22Rv1 (cell line): Measurements from ENCODE around the gene ELF3.
"Not testable (repeated sequence)": the region's sequence is repeated elsewhere in the genome, so short reads cannot be mapped to it uniquely, and the experiment has no call there.

Experiments used
- H3K27ac ChIP-seq: fragments of 450-650 bp; 2 replicates; pipeline ENCODE4 v1.5.1; 2017
- ZFX ChIP-seq: fragments of 450-650 bp; IDR thresholded peaks from 2 replicates; pipeline ENCODE4 v1.6.1; 2017; ENCODE audit warnings: antibody characterized with exemption, borderline replicate concordance
- TF ChIP-seq, protein P1 (sequence below): fragments of 450-650 bp; IDR thresholded peaks from 2 replicates; pipeline ENCODE4 v1.5.1; 2017; ENCODE audit warnings: mild to moderate bottlenecking

Gene ELF3

GRCh38 chr1:202010180-202011015 is at the start of gene ELF3:
Gene ELF3, plus strand, starts transcription at chr1:202010587. Its CDS starts 550 bp downstream, at chr1:202011137.
- H3K27ac ChIP-seq: peak within 1 kb of the TSS; percentile 99
- TF ChIP-seq ZFX: no peak
- TF ChIP-seq, protein P1, sequence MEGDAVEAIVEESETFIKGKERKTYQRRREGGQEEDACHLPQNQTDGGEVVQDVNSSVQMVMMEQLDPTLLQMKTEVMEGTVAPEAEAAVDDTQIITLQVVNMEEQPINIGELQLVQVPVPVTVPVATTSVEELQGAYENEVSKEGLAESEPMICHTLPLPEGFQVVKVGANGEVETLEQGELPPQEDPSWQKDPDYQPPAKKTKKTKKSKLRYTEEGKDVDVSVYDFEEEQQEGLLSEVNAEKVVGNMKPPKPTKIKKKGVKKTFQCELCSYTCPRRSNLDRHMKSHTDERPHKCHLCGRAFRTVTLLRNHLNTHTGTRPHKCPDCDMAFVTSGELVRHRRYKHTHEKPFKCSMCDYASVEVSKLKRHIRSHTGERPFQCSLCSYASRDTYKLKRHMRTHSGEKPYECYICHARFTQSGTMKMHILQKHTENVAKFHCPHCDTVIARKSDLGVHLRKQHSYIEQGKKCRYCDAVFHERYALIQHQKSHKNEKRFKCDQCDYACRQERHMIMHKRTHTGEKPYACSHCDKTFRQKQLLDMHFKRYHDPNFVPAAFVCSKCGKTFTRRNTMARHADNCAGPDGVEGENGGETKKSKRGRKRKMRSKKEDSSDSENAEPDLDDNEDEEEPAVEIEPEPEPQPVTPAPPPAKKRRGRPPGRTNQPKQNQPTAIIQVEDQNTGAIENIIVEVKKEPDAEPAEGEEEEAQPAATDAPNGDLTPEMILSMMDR: no peak

- H3K27ac ChIP-seq: not testable (repeated sequence)
These were observed 48.0 kb upstream of the ELF3 start for GRCh38 chr1:201962382-201962781.

DNA sequence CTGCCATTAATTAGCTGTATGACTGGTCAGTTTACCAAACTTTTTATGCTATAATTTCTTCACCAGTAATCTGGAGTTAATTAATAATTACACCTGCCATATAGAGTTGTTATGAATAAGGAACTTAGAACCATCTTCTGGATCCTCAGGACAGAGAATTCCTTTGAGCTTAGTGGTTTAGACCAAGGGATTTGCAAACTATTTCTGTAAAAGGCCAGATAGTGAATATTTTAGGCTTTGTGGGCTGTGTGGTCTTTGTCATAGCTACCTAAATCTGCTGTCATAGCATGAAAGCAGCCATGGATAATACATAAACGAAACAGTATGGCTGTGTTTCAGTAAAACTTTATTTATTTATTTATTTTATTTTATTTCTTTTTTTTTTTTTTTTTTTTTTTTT is 46.1 kb upstream of the ELF3 start:
- TF ChIP-seq ZFX: no peak
- TF ChIP-seq, protein P1: no peak
- H3K27ac ChIP-seq: no peak overlapping the region

- no peak overlapping the region for H3K27ac ChIP-seq
These were observed 44.2 kb upstream of the ELF3 start for GRCh38 chr1:201966171-201966570.

DNA sequence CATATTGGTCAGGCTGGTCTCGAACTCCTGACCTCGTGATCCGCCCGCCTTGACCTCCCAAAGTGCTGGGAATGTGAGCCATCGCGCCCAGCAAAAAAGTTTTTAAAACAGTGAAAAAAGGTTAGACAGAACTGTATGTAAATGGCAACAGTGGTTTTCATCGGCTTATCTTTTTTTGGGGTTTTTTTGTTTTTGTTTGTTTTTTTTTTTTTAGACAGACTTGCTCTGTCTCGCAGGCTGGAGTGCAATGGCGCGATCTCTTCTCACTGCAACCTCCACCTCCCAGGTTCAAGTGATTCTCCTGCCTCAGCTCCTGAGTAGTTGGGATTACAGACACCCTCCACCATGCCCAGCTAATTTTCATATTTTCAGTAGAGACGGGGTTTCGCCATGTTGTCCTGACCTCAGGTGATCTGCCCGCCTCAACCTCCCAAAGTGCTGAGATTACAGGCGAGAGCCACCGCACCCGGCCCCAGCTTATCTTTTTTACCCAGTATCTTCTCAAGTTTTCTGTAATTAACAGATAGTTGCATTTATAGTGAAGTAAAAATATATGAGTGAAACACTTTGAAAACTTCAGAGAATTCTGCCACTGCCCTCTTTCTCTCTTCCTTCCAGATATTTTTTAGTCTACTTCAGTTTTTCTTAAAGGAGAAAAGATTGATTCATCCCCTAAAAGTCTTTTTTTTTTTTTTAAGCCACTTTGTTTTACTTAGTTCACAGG is 42.0 kb upstream of the ELF3 start:
- no peak for TF ChIP-seq ZFX
- H3K27ac ChIP-seq: no peak overlapping the region

More at GRCh38 chr1:201966171-201966570, 44.2 kb upstream of the ELF3 start:
- TF ChIP-seq, protein P1: no peak
- TF ChIP-seq ZFX: no peak

DNA sequence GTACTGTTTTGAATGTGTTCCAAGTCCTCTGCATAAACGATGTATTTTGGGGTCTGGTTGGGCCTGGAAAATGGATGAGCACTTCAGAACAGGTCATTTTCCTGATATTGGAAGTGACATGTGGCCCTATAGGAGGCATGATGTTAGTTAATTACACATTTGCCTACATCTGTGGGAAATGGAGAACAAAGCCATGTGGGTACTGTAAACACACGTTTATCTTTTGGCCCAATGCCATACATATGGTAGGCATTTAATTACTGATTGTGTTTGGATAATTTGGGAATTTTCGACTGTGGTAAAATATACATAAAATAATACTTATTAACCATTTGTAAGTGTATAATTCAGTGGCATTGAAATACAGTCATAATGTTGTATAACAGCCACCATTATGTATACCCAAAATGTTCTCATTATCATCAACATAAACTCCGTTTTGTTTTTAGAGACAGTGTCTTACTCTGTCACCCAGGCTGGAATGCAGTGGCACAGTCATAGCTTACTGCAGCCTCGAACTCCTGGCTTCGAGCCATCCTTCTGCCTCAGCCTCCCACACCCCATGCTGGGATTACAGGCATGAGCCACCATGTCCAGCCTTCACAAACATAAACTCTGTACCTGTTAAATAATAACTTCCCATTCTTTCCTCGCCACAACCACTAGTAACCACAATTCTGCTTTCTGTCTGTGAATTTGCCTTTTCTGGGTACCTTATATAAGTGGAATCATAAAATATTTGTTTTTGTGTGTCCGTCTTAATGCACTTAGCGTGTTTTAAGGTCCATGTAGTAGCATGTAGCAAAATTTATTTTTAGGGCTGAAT is 39.8 kb upstream of the ELF3 start:
- H3K27ac ChIP-seq: 0 out of 2 replicates have a peak overlapping the region, but pooled peaks have one; percentile 14
- no peak for TF ChIP-seq ZFX
- TF ChIP-seq, protein P1: no peak

DNA sequence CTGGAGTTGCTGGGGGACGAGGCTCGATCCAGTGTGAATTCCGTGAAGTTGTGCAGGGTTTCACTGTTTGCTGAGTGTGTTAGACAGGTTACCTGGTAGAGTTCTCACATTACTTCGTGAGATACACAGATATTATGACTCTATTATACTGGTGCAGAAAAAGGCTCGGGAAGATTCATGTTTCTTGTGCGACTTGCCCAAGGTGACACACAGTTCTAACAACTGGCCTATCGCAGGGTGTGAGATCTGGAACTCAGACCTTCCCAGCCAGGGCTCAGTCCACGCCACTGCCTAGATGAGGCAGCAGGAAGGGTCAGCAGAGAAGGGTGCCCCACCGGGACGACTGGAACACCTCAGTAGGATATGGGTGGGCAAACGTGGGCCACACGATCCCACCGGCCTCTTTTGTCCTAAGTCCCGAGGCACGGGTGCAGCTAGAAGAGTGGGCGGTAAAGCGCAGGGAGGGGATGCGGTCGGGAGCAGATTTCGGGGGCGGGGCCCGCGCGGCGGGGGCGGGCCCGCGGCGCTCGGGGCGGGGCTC is 28.2 kb upstream of the ELF3 start:
- H3K27ac ChIP-seq: peak overlapping the region; percentile 88

More for the DNA sequence above, 28.2 kb upstream of the ELF3 start:
- TF ChIP-seq, protein P1: no peak
- no peak for TF ChIP-seq ZFX
